ENCODE results near the gene RPLP2. TPM values are rescaled to one million over a fixed set of nuclear protein-coding genes. Genes with fewer than 3 reads are reported as not detected.
A peak's percentile ranks its signal among the peaks of the same experiment; 100 is the strongest.

Gene RPLP2
- total and polyA plus RNA-seq, 9 donors: 1,485 to 2,136 (median 1,808) TPM

DNA sequence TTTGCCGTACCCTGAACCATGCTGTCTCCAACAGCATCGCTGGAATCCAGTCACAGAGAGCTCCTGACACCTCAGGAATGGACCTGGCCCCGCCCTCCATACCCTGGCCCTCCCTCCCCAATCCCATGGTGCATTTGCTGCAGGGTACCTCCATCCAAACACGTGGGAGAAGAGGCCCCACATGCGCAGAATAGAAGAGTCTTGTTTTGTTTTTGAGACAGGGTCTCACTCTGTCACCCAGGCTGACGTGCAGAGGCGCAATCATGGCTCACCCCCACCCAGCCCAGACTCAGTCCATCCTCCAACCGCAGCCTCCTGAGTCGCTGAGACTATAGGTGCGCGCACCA is 6.6 kb downstream of the RPLP2 start:
- Histone ChIP-seq H3K4me1 (ENCODE audit: control insufficient read depth, insufficient read depth, low read length) (peaks cover 33% of the 10 kb centered on the region), H3K27ac (ENCODE audit: low read length) (no peak overlapping the region), H3K27me3 (ENCODE audit: control insufficient read depth, insufficient read depth, low read length) (no peaks in the 10 kb centered on the region), H3K4me3 (ENCODE audit: low read length) (no peak overlapping the region), H3K9me3 (replicated peaks; ENCODE audit: control insufficient read depth, low read depth, low read length) (no peaks in the 10 kb centered on the region), H3K36me3 (ENCODE audit: control insufficient read depth, insufficient read depth, low read length) (peaks cover 36% of the 10 kb centered on the region)
- DNase-seq: no peak
- WGBS (ENCODE audit: insufficient coverage): 61% methylated on average over 2 of the region's 11 CpGs

DNA sequence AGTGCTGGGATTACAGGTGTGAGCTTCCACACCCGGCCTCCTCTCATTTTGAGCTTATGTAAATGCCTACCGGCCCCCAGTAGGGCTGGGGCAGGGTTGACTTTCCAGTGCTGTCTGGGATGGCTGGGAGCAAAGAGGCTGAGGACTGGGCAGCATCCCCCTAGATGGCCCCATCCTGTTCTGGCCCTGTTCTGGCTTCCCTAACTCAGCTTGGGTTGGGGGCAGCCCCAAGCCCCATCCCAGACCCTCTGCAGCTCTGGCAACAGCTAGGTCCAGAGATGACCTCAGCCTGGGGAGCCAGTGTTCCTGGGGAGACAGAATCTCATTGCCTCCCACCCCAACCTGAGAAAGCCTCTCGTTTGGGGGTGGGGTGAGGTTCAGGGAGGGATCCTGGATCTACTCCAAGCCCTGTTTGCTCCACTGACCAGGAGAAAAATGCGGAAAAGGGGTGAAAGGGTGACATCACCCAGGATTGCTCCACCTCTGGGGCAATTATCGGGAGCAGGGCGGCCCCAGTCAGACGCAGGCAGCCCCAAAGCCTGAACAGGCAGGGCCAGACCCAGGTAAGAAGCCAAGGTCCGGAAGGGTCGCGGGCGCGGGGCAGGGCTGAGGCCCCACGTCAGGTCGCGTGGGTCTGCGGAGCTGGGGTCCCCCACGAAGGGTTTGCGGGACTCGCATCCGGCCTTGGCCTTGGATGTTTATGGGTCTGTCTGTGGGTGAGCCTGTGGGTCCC is 8.8 kb downstream of the RPLP2 start, which contains the start of gene PNPLA2:
Gene PNPLA2, plus strand, starts transcription at position 519 of the 733 bp plus-strand sequence. CDS start 805 bp downstream, outside the sequence.
- Histone ChIP-seq H3K36me3 (ENCODE audit: control insufficient read depth, insufficient read depth, low read length) (peaks cover 25% of the 10 kb centered on the region), H3K4me1 (ENCODE audit: control insufficient read depth, insufficient read depth, low read length) (peaks cover 35% of the 10 kb centered on the region), H3K9me3 (replicated peaks; ENCODE audit: control insufficient read depth, low read depth, low read length) (no peaks in the 10 kb centered on the region), H3K4me3 (ENCODE audit: low read length) (peak within 1 kb of the TSS; percentile 73), H3K27me3 (ENCODE audit: control insufficient read depth, insufficient read depth, low read length) (no peaks in the 10 kb centered on the region), H3K27ac (ENCODE audit: low read length) (peak within 1 kb of the TSS; percentile 59)
- no peak for DNase-seq
- 17% methylated on average over 19 of the region's 20 CpGs for WGBS (ENCODE audit: insufficient coverage)

DNA sequence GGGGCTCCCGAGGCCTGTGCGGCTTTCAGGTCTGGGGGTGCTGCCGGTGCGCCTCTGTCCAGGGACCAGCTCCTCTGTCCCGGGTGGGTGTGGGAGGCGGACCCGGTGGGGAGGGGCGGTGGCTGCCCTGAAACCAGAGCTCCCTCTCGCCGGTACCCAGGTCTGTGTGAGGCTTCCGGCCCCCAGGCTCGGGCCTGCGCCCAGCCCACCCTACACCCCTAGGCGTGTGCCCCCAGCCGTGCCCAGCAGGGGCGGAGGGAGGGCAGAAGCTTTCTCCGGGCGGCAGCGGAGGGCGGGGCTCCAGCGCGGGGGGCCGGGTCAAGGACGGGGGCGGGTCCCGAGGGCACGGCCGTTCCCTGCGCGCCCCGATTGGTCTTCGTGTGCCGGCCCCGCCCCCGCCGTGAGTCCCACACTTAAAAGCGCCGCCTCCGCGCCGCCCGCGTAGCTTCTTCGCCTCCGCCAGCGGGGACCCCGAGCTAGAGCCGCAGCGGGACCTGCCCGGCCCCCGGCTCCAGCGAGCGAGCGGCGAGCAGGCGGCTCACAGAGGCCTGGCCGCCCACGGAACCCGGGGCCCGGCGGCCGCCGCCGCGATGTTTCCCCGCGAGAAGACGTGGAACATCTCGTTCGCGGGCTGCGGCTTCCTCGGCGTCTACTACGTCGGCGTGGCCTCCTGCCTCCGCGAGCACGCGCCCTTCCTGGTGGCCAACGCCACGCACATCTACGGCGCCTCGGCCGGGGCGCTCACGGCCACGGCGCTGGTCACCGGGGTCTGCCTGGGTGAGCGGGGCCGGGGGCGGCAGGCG is 9.6 kb downstream of the RPLP2 start:
- peaks cover 42% of the 10 kb centered on the region for H3K4me1 ChIP-seq (ENCODE audit: control insufficient read depth, insufficient read depth, low read length)
- H3K36me3 ChIP-seq (ENCODE audit: control insufficient read depth, insufficient read depth, low read length): peaks cover 28% of the 10 kb centered on the region
- no peaks in the 10 kb centered on the region for H3K9me3 ChIP-seq (replicated peaks; ENCODE audit: control insufficient read depth, low read depth, low read length)
- WGBS (ENCODE audit: insufficient coverage): under 1% methylated on average over 92 of the region's 96 CpGs
- peak overlapping the region; percentile 59 for H3K27ac ChIP-seq (ENCODE audit: low read length)
- DNase-seq: peak; percentile 95
- H3K27me3 ChIP-seq (ENCODE audit: control insufficient read depth, insufficient read depth, low read length): no peaks in the 10 kb centered on the region
- peak overlapping the region; percentile 73 for H3K4me3 ChIP-seq (ENCODE audit: low read length)

DNA sequence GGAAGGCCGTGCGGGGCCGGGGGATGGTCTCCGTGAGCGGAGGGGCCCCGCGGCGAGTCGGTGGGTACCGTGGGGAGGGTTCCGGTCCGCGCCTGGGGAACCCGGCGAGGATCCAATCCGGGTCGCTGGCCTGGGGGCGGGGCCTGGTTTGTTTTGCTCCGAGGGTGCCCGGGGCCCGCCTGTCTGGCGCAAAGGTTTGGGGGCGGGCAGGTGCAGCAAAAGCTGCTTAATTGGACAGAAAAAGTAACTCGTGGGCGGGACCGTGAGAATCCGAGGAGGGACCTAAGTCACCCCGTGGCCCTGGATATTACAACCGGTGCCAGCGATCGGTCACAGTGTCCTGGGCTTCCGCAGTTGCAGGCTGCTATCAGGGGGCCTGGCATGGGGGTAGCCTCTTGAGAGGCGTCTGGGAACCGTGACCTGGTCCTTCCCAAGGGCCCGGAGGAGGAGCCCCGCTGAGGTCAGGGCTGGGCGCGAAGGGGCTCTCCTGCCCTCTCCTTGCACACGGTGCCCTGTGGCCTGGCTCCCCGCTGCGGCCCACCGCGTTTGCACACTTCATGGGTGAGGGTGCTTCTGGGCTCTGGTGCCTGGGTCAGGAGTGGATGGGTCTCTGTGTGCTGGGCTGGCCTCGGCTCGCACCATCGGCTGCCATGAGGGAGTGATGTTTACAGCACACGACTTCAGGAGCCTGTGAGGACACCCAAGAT is 10.3 kb downstream of the RPLP2 start:
- Histone ChIP-seq H3K36me3 (ENCODE audit: control insufficient read depth, insufficient read depth, low read length) (peaks cover 27% of the 10 kb centered on the region), H3K9me3 (replicated peaks; ENCODE audit: control insufficient read depth, low read depth, low read length) (no peaks in the 10 kb centered on the region), H3K27ac (ENCODE audit: low read length) (peak overlapping the region; percentile 42), H3K4me1 (ENCODE audit: control insufficient read depth, insufficient read depth, low read length) (peaks cover 48% of the 10 kb centered on the region), H3K27me3 (ENCODE audit: control insufficient read depth, insufficient read depth, low read length) (no peaks in the 10 kb centered on the region), H3K4me3 (ENCODE audit: low read length) (peak overlapping the region; percentile 73)
- peak; percentile 80 for DNase-seq
- 4% methylated on average over 46 of the region's 47 CpGs for WGBS (ENCODE audit: insufficient coverage)

DNA sequence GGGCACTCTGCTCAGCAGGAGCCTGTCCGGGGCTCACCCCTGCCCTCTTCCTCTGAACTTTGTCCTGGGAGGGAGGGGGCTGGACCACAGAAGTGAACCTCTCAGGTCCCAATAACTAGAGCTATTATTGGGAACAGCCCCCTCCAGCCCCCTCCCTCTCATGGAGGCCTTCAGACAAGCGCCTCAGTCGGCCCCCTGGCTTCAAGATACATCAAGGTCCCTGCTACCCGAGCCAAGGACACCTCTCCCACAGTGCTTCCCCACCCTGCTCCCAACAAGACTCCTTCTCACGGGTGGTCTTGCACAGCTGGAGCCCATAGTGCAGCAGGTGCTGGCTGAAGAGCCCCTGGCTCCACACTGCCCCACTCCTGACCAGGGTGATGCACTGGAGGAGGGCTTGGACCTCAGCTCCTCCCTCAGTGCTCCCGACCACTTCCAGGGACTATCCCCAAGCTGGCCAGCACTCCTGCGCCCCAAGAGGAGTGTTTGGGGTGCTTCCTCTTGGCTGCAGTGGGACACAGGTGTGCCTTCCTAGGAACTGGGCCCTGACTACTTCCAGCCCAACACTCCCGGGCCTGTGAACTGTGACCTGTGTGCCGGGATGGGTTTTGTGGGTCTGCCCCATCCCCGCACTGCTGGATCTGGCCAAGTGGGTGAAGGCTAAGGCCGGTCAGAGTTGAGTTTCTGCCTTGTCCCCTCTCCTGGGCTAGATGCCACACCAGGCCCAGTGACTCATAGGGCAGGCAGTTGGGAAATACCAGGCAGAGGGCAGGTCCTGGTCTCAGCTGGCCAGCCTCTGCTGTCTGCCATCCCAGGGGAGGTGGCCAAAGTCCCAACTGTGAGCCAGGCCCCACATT is 11.1 kb downstream of the RPLP2 start:
- WGBS (ENCODE audit: insufficient coverage): 55% methylated on average over 9 of the region's 11 CpGs
- Histone ChIP-seq H3K36me3 (ENCODE audit: control insufficient read depth, insufficient read depth, low read length) (peaks cover 23% of the 10 kb centered on the region), H3K27ac (ENCODE audit: low read length) (peak overlapping the region; percentile 38), H3K27me3 (ENCODE audit: control insufficient read depth, insufficient read depth, low read length) (peaks cover 6% of the 10 kb centered on the region), H3K4me1 (ENCODE audit: control insufficient read depth, insufficient read depth, low read length) (peaks cover 55% of the 10 kb centered on the region), H3K4me3 (ENCODE audit: low read length) (peak overlapping the region; percentile 73), H3K9me3 (replicated peaks; ENCODE audit: control insufficient read depth, low read depth, low read length) (no peaks in the 10 kb centered on the region)
- DNase-seq: peak; percentile 64

DNA sequence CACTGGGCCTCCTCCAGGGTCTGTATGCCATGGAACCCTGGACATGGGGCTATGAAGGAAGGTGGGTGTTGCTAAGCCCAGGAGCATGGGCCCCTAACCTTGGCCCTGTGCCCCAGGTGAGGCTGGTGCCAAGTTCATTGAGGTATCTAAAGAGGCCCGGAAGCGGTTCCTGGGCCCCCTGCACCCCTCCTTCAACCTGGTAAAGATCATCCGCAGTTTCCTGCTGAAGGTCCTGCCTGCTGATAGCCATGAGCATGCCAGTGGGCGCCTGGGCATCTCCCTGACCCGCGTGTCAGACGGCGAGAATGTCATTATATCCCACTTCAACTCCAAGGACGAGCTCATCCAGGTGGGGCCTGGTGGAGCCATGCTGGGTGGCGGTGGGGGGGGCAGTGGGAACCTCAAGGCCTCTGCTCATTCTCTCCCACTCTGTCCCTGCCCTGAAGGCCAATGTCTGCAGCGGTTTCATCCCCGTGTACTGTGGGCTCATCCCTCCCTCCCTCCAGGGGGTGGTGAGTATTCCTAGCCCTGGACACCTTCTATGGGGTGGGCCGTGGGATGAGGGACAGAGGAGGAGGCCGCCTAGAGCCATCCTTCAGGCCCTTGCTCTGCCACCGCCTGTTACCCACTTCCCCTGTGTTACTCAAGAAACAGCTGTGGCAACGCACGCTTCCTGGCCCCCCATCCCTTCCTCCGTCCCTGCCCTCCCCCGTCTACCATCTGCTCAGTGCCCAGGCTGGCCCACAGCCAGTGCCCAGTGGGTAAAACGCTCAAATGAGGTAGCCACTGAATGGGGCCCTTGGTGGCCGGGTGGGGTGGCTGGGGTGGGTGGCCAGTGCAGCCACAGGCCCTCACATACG is 12.0 kb downstream of the RPLP2 start:
- H3K4me1 ChIP-seq (ENCODE audit: control insufficient read depth, insufficient read depth, low read length): peaks cover 64% of the 10 kb centered on the region
- H3K4me3 ChIP-seq (ENCODE audit: low read length): no peak overlapping the region
- H3K36me3 ChIP-seq (ENCODE audit: control insufficient read depth, insufficient read depth, low read length): peaks cover 23% of the 10 kb centered on the region
- WGBS (ENCODE audit: insufficient coverage): 85% methylated on average over 8 of the region's 22 CpGs
- DNase-seq: peak; percentile 55
- no peak overlapping the region for H3K27ac ChIP-seq (ENCODE audit: low read length)
- peaks cover 11% of the 10 kb centered on the region for H3K27me3 ChIP-seq (ENCODE audit: control insufficient read depth, insufficient read depth, low read length)
- H3K9me3 ChIP-seq (replicated peaks; ENCODE audit: control insufficient read depth, low read depth, low read length): no peaks in the 10 kb centered on the region

DNA sequence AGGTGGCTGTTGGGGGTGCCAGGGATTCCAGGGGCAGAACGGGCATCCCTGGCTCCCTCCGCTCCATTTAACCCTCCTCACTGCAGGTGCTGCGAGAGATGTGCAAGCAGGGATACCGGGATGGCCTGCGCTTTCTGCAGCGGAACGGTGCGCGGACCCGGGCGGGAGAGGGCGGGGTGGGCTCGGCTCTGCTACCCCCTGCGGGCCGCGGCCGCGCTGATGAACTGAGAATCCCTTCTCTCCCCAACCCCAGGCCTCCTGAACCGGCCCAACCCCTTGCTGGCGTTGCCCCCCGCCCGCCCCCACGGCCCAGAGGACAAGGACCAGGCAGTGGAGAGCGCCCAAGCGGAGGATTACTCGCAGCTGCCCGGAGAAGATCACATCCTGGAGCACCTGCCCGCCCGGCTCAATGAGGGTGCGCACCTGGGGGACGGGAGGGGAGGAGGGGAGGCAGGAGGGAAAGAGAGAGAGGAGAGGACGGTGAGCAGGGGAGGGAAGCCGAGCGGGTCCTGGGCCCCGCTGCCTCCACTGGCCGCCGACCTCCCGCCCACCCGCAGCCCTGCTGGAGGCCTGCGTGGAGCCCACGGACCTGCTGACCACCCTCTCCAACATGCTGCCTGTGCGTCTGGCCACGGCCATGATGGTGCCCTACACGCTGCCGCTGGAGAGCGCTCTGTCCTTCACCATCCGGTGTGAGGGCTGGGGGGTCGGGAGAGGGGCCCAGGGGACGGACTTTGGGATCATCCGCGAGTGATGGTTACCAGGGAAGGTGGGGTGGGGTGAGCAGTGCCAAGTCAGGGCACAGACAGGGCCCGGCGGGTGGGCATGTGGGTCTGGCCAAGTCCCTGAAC is 13.9 kb downstream of the RPLP2 start:
- H3K27ac ChIP-seq (ENCODE audit: low read length): no peak overlapping the region

DNA sequence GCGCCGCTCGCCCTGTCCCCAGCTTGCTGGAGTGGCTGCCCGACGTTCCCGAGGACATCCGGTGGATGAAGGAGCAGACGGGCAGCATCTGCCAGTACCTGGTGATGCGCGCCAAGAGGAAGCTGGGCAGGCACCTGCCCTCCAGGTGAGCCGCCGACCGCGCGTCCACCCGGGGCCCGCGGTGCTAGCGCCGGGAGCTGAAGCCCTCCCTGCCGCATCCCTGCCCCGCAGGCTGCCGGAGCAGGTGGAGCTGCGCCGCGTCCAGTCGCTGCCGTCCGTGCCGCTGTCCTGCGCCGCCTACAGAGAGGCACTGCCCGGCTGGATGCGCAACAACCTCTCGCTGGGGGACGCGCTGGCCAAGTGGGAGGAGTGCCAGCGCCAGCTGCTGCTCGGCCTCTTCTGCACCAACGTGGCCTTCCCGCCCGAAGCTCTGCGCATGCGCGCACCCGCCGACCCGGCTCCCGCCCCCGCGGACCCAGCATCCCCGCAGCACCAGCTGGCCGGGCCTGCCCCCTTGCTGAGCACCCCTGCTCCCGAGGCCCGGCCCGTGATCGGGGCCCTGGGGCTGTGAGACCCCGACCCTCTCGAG is 14.6 kb downstream of the RPLP2 start:
- Histone ChIP-seq H3K4me1 (ENCODE audit: control insufficient read depth, insufficient read depth, low read length) (peaks cover 81% of the 10 kb centered on the region), H3K27ac (ENCODE audit: low read length) (peak overlapping the region; percentile 71), H3K4me3 (ENCODE audit: low read length) (no peak overlapping the region), H3K9me3 (replicated peaks; ENCODE audit: control insufficient read depth, low read depth, low read length) (no peaks in the 10 kb centered on the region), H3K27me3 (ENCODE audit: control insufficient read depth, insufficient read depth, low read length) (peaks cover 25% of the 10 kb centered on the region), H3K36me3 (ENCODE audit: control insufficient read depth, insufficient read depth, low read length) (peaks cover 23% of the 10 kb centered on the region)
- WGBS (ENCODE audit: insufficient coverage): 50% methylated on average over 58 of the region's 59 CpGs
- DNase-seq: peak; percentile 83

More for the DNA sequence above, 13.9 kb downstream of the RPLP2 start:
- DNase-seq: no peak
- Histone ChIP-seq H3K27me3 (ENCODE audit: control insufficient read depth, insufficient read depth, low read length) (peaks cover 19% of the 10 kb centered on the region), H3K4me3 (ENCODE audit: low read length) (no peak overlapping the region), H3K4me1 (ENCODE audit: control insufficient read depth, insufficient read depth, low read length) (peaks cover 79% of the 10 kb centered on the region), H3K36me3 (ENCODE audit: control insufficient read depth, insufficient read depth, low read length) (peaks cover 23% of the 10 kb centered on the region), H3K9me3 (replicated peaks; ENCODE audit: control insufficient read depth, low read depth, low read length) (no peaks in the 10 kb centered on the region)
- WGBS (ENCODE audit: insufficient coverage): 81% methylated on average over 35 of the region's 53 CpGs

Measured in muscle of leg (tissue), 11 donors.